ENCODE measurements around the gene ZNF100.
"Not testable (repeated sequence)": the region's sequence is repeated elsewhere in the genome, so short reads cannot be mapped to it uniquely, and the experiment has no call there.

ZNF100 gene

GRCh38 chr19:21740559-21740958 is 26.8 kb downstream of the ZNF100 start:
- Histone ChIP-seq H2AFZ (ENCODE audit: low read depth) (no peak overlapping the region), H3K4me2 (no peak overlapping the region), H3K27me3 (ENCODE audit: insufficient read depth, low read depth) (no peaks in the 10 kb centered on the region), H3K4me1 (ENCODE audit: low read depth, poor library complexity, severe bottlenecking) (no peaks in the 10 kb centered on the region), H3K27ac (no peak overlapping the region), H3K36me3 (ENCODE audit: insufficient read depth) (no peaks in the 10 kb centered on the region), H4K20me1 (ENCODE audit: insufficient read depth) (no peaks in the 10 kb centered on the region), H3K4me3 (IDR thresholded peaks at IDR 0.05; ENCODE audit: insufficient read depth, low read depth, low read length) (no peak overlapping the region), H3K79me2 (ENCODE audit: insufficient read depth, low read depth) (no peaks in the 10 kb centered on the region), H3K9ac (no peak overlapping the region)
- TF ChIP-seq CTCF (conservative IDR thresholded peaks at IDR 0.05; ENCODE audit: low read depth, low read length), result no peak

GRCh38 chr19:21726942-21727747 is 40.2 kb downstream of the ZNF100 start:
- not testable (repeated sequence) for H4K20me1 ChIP-seq (ENCODE audit: insufficient read depth); H3K36me3 ChIP-seq (ENCODE audit: insufficient read depth); H3K4me3 ChIP-seq (IDR thresholded peaks at IDR 0.05; ENCODE audit: insufficient read depth, low read depth, low read length); H3K27ac ChIP-seq; H3K27me3 ChIP-seq (ENCODE audit: insufficient read depth, low read depth); H3K4me2 ChIP-seq; H2AFZ ChIP-seq (ENCODE audit: low read depth); H3K4me1 ChIP-seq (ENCODE audit: low read depth, poor library complexity, severe bottlenecking); H3K9ac ChIP-seq; H3K79me2 ChIP-seq (ENCODE audit: insufficient read depth, low read depth)

GRCh38 chr19:21713761-21714160 is 53.6 kb downstream of the ZNF100 start:
- Histone ChIP-seq H3K27ac (no peak overlapping the region), H3K4me1 (ENCODE audit: low read depth, poor library complexity, severe bottlenecking) (no peaks in the 10 kb centered on the region), H3K27me3 (ENCODE audit: insufficient read depth, low read depth) (no peaks in the 10 kb centered on the region), H3K9ac (no peak overlapping the region), H3K36me3 (ENCODE audit: insufficient read depth) (no peaks in the 10 kb centered on the region), H2AFZ (ENCODE audit: low read depth) (no peak overlapping the region), H4K20me1 (ENCODE audit: insufficient read depth) (no peaks in the 10 kb centered on the region), H3K79me2 (ENCODE audit: insufficient read depth, low read depth) (no peaks in the 10 kb centered on the region), H3K4me2 (no peak overlapping the region), H3K4me3 (IDR thresholded peaks at IDR 0.05; ENCODE audit: insufficient read depth, low read depth, low read length) (no peak overlapping the region)
- TF ChIP-seq CTCF (conservative IDR thresholded peaks at IDR 0.05; ENCODE audit: low read depth, low read length), result no peak

- Histone ChIP-seq H4K20me1 (ENCODE audit: insufficient read depth) (no peaks in the 10 kb centered on the region), H3K27ac (no peak overlapping the region), H3K27me3 (ENCODE audit: insufficient read depth, low read depth) (no peaks in the 10 kb centered on the region), H3K4me3 (IDR thresholded peaks at IDR 0.05; ENCODE audit: insufficient read depth, low read depth, low read length) (no peak overlapping the region), H3K79me2 (ENCODE audit: insufficient read depth, low read depth) (no peaks in the 10 kb centered on the region), H3K4me1 (ENCODE audit: low read depth, poor library complexity, severe bottlenecking) (no peaks in the 10 kb centered on the region), H2AFZ (ENCODE audit: low read depth) (no peak overlapping the region), H3K9ac (no peak overlapping the region), H3K4me2 (no peak overlapping the region), H3K36me3 (ENCODE audit: insufficient read depth) (no peaks in the 10 kb centered on the region)
- no peak for TF ChIP-seq CTCF (conservative IDR thresholded peaks at IDR 0.05; ENCODE audit: low read depth, low read length)
Observed at GRCh38 chr19:21709464-21709863, 57.9 kb downstream of the ZNF100 start.

GRCh38 chr19:21707878-21708277 is 59.5 kb downstream of the ZNF100 start:
- not testable (repeated sequence) for H3K9ac ChIP-seq; H3K27me3 ChIP-seq (ENCODE audit: insufficient read depth, low read depth); H3K79me2 ChIP-seq (ENCODE audit: insufficient read depth, low read depth); H3K4me1 ChIP-seq (ENCODE audit: low read depth, poor library complexity, severe bottlenecking); H4K20me1 ChIP-seq (ENCODE audit: insufficient read depth); H3K4me3 ChIP-seq (IDR thresholded peaks at IDR 0.05; ENCODE audit: insufficient read depth, low read depth, low read length); H3K4me2 ChIP-seq; H3K27ac ChIP-seq; H2AFZ ChIP-seq (ENCODE audit: low read depth); H3K36me3 ChIP-seq (ENCODE audit: insufficient read depth)

Data from KMS-11 (cell line).